ENCODE data around the gene RND3. TPM values are rescaled to one million over a fixed set of nuclear protein-coding genes. Genes with fewer than 3 reads are reported as not detected.

RND3 gene
- total RNA-seq, 1 experiment from 2014 or later, result 45.3 TPM

DNA sequence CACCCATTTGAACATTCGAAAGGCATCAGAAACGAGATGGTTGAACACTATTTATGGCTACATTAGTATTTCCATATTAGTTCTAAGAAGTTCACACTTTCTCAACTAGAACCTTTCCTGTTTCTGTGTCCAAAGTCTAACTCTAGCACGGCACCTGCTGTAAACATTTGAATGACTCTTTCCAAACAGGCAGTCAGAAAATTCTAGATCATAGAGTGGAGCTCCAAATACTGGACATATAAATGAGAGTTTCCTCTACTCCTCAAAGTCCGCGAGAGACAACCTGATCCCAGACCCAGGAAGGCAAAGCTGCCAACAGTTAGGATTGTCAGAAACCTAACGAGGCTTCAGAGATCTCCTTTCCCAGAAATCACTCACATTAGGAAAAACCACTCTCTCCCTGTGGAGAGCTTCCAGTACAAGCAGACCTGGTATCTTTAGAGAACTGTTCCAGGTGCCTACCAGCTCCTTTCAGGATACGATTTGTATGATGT, 10.6 kb downstream of the RND3 start:
- CTCF ChIA-PET, result interaction anchor here (0.5 kb wide), 1 partner anchor 664 kb away, joined by 3 read pairs; no protein-coding TSS in a partner anchor
- H3K4me3 ChIP-seq (ENCODE audit: low read depth in 2 of 2, low read length in 2 of 2), result peak overlapping the region in 1 of 2 experiments; percentile 13; a peak in 2 of 4 replicates
- no peaks in the 10 kb centered on the region for H3K9me3 ChIP-seq (ENCODE audit: control insufficient read depth, insufficient read depth, low read depth, low read length)
- peak overlapping the region; percentile 71 for H3K27ac ChIP-seq (ENCODE audit: low read length)
- H3K4me1 ChIP-seq (ENCODE audit: control insufficient read depth, insufficient read depth, low read length), result peaks cover 78% of the 10 kb centered on the region
- intact Hi-C loops (cut with micrococcal nuclease; ENCODE audit: unreplicated experiment) (loop anchor here (5.0 kb wide), 1 partner anchor 880 kb away; no protein-coding TSS in a partner anchor), in situ Hi-C loops (cut with HindIII; ENCODE audit: low pct_unique_long_range_greater_than_20kb, low sequenced_read_pairs) (no loop called here)
- TF ChIP-seq POLR2AphosphoS5 (IDR thresholded peaks at IDR 0.05; ENCODE audit: low read depth, low read length) (no peak), SIN3A (IDR thresholded peaks at IDR 0.05; ENCODE audit: borderline replicate concordance, insufficient read depth, low read depth, low read length) (no peak), TCF7L2 (IDR thresholded peaks at IDR 0.05; ENCODE audit: low read depth, low read length) (no peak)
- TF ChIP-seq, protein P1, sequence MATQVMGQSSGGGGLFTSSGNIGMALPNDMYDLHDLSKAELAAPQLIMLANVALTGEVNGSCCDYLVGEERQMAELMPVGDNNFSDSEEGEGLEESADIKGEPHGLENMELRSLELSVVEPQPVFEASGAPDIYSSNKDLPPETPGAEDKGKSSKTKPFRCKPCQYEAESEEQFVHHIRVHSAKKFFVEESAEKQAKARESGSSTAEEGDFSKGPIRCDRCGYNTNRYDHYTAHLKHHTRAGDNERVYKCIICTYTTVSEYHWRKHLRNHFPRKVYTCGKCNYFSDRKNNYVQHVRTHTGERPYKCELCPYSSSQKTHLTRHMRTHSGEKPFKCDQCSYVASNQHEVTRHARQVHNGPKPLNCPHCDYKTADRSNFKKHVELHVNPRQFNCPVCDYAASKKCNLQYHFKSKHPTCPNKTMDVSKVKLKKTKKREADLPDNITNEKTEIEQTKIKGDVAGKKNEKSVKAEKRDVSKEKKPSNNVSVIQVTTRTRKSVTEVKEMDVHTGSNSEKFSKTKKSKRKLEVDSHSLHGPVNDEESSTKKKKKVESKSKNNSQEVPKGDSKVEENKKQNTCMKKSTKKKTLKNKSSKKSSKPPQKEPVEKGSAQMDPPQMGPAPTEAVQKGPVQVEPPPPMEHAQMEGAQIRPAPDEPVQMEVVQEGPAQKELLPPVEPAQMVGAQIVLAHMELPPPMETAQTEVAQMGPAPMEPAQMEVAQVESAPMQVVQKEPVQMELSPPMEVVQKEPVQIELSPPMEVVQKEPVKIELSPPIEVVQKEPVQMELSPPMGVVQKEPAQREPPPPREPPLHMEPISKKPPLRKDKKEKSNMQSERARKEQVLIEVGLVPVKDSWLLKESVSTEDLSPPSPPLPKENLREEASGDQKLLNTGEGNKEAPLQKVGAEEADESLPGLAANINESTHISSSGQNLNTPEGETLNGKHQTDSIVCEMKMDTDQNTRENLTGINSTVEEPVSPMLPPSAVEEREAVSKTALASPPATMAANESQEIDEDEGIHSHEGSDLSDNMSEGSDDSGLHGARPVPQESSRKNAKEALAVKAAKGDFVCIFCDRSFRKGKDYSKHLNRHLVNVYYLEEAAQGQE (IDR thresholded peaks at IDR 0.05; ENCODE audit: insufficient read depth in 1 of 2, low read depth in 2 of 2, low read length in 1 of 2), result no peak
- TF ChIP-seq, protein P2, sequence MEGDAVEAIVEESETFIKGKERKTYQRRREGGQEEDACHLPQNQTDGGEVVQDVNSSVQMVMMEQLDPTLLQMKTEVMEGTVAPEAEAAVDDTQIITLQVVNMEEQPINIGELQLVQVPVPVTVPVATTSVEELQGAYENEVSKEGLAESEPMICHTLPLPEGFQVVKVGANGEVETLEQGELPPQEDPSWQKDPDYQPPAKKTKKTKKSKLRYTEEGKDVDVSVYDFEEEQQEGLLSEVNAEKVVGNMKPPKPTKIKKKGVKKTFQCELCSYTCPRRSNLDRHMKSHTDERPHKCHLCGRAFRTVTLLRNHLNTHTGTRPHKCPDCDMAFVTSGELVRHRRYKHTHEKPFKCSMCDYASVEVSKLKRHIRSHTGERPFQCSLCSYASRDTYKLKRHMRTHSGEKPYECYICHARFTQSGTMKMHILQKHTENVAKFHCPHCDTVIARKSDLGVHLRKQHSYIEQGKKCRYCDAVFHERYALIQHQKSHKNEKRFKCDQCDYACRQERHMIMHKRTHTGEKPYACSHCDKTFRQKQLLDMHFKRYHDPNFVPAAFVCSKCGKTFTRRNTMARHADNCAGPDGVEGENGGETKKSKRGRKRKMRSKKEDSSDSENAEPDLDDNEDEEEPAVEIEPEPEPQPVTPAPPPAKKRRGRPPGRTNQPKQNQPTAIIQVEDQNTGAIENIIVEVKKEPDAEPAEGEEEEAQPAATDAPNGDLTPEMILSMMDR (IDR thresholded peaks at IDR 0.05), result no peak
- BruUV-seq (replicated peaks), result no TSS peak
- ATAC-seq, result 0 out of 2 replicates have a peak, but pooled peaks have one; percentile 11
- H3K27me3 ChIP-seq (ENCODE audit: control insufficient read depth, insufficient read depth, low read length), result no peaks in the 10 kb centered on the region
- POLR2A ChIA-PET, result no interaction called here
- DNase-seq (ENCODE audit: low read depth, low spot score), result no peak
- H3K36me3 ChIP-seq (ENCODE audit: control insufficient read depth, insufficient read depth, low read length), result peaks cover 19% of the 10 kb centered on the region

DNA sequence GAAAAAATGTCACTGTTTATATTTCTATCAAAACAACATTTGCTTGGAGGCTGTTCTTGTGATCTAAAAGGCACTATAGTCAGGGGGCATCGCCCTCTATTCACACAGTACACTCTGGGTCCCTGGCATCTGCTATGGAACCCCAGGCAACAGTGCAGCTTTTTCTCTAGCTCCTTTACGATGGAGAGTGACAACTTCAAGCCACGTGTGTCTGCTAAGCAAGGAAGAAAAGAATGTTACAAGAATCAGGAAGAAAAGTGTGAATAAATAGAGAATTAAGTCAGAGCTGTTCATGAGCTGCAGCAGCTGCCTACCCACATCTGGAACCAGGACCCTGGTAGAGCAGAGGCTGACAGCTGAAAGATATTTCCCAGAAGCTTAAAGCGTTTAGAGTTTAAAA, 11.2 kb downstream of the RND3 start:
- intact Hi-C loops (cut with micrococcal nuclease; ENCODE audit: unreplicated experiment) (loop anchor here (5.0 kb wide), 1 partner anchor 879 kb away; no protein-coding TSS in a partner anchor), in situ Hi-C loops (cut with HindIII; ENCODE audit: low pct_unique_long_range_greater_than_20kb, low sequenced_read_pairs) (no loop called here)
- BruUV-seq (replicated peaks), result no TSS peak
- Histone ChIP-seq H3K9me3 (ENCODE audit: control insufficient read depth, insufficient read depth, low read depth, low read length) (no peaks in the 10 kb centered on the region), H3K27me3 (ENCODE audit: control insufficient read depth, insufficient read depth, low read length) (no peaks in the 10 kb centered on the region), H3K4me3 (ENCODE audit: low read depth in 2 of 2, low read length in 2 of 2) (no peak overlapping the region), H3K4me1 (ENCODE audit: control insufficient read depth, insufficient read depth, low read length) (peaks cover 72% of the 10 kb centered on the region), H3K36me3 (ENCODE audit: control insufficient read depth, insufficient read depth, low read length) (peaks cover 25% of the 10 kb centered on the region), H3K27ac (ENCODE audit: low read length) (peak overlapping the region; percentile 71)
- DNase-seq (ENCODE audit: low read depth, low spot score) (no peak), ATAC-seq (no peak)
- no peak for TF ChIP-seq SIN3A (IDR thresholded peaks at IDR 0.05; ENCODE audit: borderline replicate concordance, insufficient read depth, low read depth, low read length)
- no peak for TF ChIP-seq TCF7L2 (IDR thresholded peaks at IDR 0.05; ENCODE audit: low read depth, low read length)
- TF ChIP-seq, protein P1 (IDR thresholded peaks at IDR 0.05; ENCODE audit: insufficient read depth in 1 of 2, low read depth in 2 of 2, low read length in 1 of 2), result no peak
- TF ChIP-seq, protein P2 (IDR thresholded peaks at IDR 0.05), result no peak
- TF ChIP-seq POLR2AphosphoS5 (IDR thresholded peaks at IDR 0.05; ENCODE audit: low read depth, low read length), result no peak
- POLR2A ChIA-PET, result no interaction called here
- CTCF ChIA-PET, result no interaction called here
